Breast epithelium (tissue), 3 donors: ENCODE measurements around the gene NNMT.

Experiments used
- CTCF ChIP-seq, 3 donors: fragments of 450-650 bp; IDR thresholded peaks; one replicate each; pipeline ENCODE4 v1.5.1; 2016 to 2017; ENCODE audit warnings: antibody characterized with exemption in 3 of 3, mild to moderate bottlenecking in 3 of 3, moderate library complexity in 3 of 3
- POLR2A ChIP-seq: fragments of 450-650 bp; IDR thresholded peaks from one replicate; pipeline ENCODE4 v1.6.1; 2016; ENCODE audit warnings: antibody characterized with exemption, mild to moderate bottlenecking, moderate library complexity
- POLR2AphosphoS5 ChIP-seq, 3 donors: sonication (generic); formaldehyde crosslinking; IDR thresholded peaks; one replicate each; pipeline ENCODE4 v1.6.1; 2017; ENCODE audit warnings: antibody characterized with exemption in 3 of 3

DNA sequence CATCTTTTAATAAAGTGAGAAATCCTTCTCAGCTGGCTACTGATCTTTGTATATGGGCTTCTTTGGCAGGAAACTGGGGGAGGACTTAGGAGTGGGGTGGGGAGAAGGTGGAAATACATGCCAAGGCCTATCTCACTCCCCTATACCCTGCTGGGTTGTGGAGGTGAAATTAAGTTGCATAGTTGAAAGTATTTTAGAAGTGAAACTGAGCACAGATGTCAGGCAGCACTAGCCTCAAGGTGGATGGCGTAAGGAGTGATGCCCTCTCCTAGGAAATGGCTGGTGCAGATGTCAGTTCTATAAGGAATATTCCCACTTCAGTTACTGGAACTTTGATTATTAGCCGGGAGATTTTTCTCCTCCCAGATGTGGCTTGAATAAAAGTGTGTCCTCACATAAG, 46.3 kb downstream of the NNMT start:
- no peak for TF ChIP-seq CTCF (IDR thresholded peaks at IDR 0.05)
- no peak for TF ChIP-seq POLR2AphosphoS5 (IDR thresholded peaks at IDR 0.05)
- TF ChIP-seq POLR2A: no peak
